KMS-11 (cell line): Measurements from ENCODE around the gene PLP2.
"Not testable (repeated sequence)": the region's sequence is repeated elsewhere in the genome, so short reads cannot be mapped to it uniquely, and the experiment has no call there.

ENCODE experiments used
- H2AFZ ChIP-seq: fragments of 200-600 bp; sonication (generic); 2 replicates; pipeline ENCODE4 v1.6.1; 2016; ENCODE audit warnings: antibody characterized with exemption, mixed run types, low read depth
- H3K27ac ChIP-seq: fragments of 200-600 bp; sonication (generic); 2 replicates; pipeline ENCODE4 v1.6.1; 2016; ENCODE audit warnings: mild to moderate bottlenecking, mixed run types
- H3K27me3 ChIP-seq: fragments of 200-600 bp; sonication (generic); 2 replicates; pipeline ENCODE4 v1.6.1; 2017; ENCODE audit warnings: mild to moderate bottlenecking, low read depth, mixed run types, moderate library complexity; ENCODE audit not compliant: insufficient read depth
- H3K36me3 ChIP-seq: fragments of 200-600 bp; sonication (generic); 2 replicates; pipeline ENCODE4 v1.6.1; 2017; ENCODE audit warnings: mild to moderate bottlenecking, mixed run types; ENCODE audit not compliant: insufficient read depth
- H3K4me1 ChIP-seq: fragments of 200-600 bp; sonication (generic); 2 replicates; pipeline ENCODE4 v1.6.1; 2016; ENCODE audit warnings: mild to moderate bottlenecking, low read depth, mixed run types; ENCODE audit not compliant: poor library complexity, severe bottlenecking
- H3K4me2 ChIP-seq: fragments of 200-600 bp; sonication (generic); 2 replicates; pipeline ENCODE4 v1.7.0; 2016; ENCODE audit warnings: mild to moderate bottlenecking, mixed run types
- H3K4me3 ChIP-seq: fragments of 200-600 bp; sonication (generic); IDR thresholded peaks from 2 replicates; pipeline ENCODE4 v1.6.1; 2017; ENCODE audit warnings: low read depth, low read length, mixed read lengths; ENCODE audit not compliant: insufficient read depth
- H3K79me2 ChIP-seq: fragments of 200-600 bp; sonication (generic); 2 replicates; pipeline ENCODE4 v1.6.1; 2016; ENCODE audit warnings: low read depth, mixed run types; ENCODE audit not compliant: insufficient read depth
- H3K9ac ChIP-seq: fragments of 200-600 bp; sonication (generic); 2 replicates; pipeline ENCODE4 v1.6.1; 2016; ENCODE audit warnings: mild to moderate bottlenecking, mixed run types
- H4K20me1 ChIP-seq: fragments of 200-600 bp; sonication (generic); 2 replicates; pipeline ENCODE4 v1.6.1; 2016; ENCODE audit warnings: mild to moderate bottlenecking, mixed run types; ENCODE audit not compliant: insufficient read depth
- CTCF ChIP-seq: fragments of 200-600 bp; sonication (generic); conservative IDR thresholded peaks from 2 replicates; pipeline ENCODE4 v1.6.1; 2017; ENCODE audit warnings: low read depth, mild to moderate bottlenecking, antibody characterized with exemption, low read length, moderate library complexity, mixed read lengths

Gene PLP2

GRCh38 chrX:49133759-49134158 lies 37.9 kb upstream of the PLP2 start:
- Histone ChIP-seq H3K9ac (no peak overlapping the region), H3K27ac (no peak overlapping the region), H4K20me1 (no peaks in the 10 kb centered on the region), H3K4me1 (no peaks in the 10 kb centered on the region), H3K79me2 (no peaks in the 10 kb centered on the region), H3K4me2 (no peak overlapping the region), H3K27me3 (no peaks in the 10 kb centered on the region), H3K4me3 (no peak overlapping the region), H3K36me3 (no peaks in the 10 kb centered on the region), H2AFZ (no peak overlapping the region)
- no peak for TF ChIP-seq CTCF

GRCh38 chrX:49137492-49137891 lies 34.2 kb upstream of the PLP2 start:
- H3K27ac ChIP-seq, result no peak overlapping the region
- H3K9ac ChIP-seq, result no peak overlapping the region
- H3K27me3 ChIP-seq, result no peaks in the 10 kb centered on the region
- H2AFZ ChIP-seq, result no peak overlapping the region
- no peak overlapping the region for H3K4me3 ChIP-seq
- no peaks in the 10 kb centered on the region for H3K4me1 ChIP-seq
- no peaks in the 10 kb centered on the region for H3K36me3 ChIP-seq
- no peaks in the 10 kb centered on the region for H3K79me2 ChIP-seq
- TF ChIP-seq CTCF, result no peak
- no peaks in the 10 kb centered on the region for H4K20me1 ChIP-seq
- H3K4me2 ChIP-seq, result no peak overlapping the region

- no peak overlapping the region for H2AFZ ChIP-seq
- H3K36me3 ChIP-seq, result no peaks in the 10 kb centered on the region
- H3K4me2 ChIP-seq, result no peak overlapping the region
- H3K27me3 ChIP-seq, result no peaks in the 10 kb centered on the region
- no peaks in the 10 kb centered on the region for H3K79me2 ChIP-seq
- TF ChIP-seq CTCF, result no peak
- H3K27ac ChIP-seq, result no peak overlapping the region
- H3K9ac ChIP-seq, result no peak overlapping the region
- H4K20me1 ChIP-seq, result no peaks in the 10 kb centered on the region
- H3K4me1 ChIP-seq, result no peaks in the 10 kb centered on the region
- no peak overlapping the region for H3K4me3 ChIP-seq
Observed at GRCh38 chrX:49139713-49140112, 32.0 kb upstream of the PLP2 start.

DNA sequence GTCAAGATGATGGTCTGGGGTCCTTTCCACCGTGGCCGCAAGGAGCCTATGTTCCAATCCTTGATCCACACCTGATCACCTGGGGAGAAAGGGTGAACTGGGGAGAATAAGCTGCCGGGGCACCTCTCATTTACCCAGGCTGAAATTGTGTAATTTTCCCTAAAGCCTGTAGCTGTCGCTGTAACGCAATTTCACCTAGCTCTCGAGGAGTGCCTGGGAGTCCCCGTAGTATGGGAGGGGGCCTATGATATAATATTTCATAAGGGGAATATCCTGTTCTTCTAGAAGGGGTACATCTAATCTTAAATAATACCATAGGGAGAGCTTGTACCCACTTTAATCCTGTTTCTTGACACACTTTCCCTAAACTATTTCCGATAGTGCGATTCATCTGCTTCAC lies 29.4 kb upstream of the PLP2 start:
- H4K20me1 ChIP-seq, H3K4me2 ChIP-seq, H3K79me2 ChIP-seq, H2AFZ ChIP-seq, H3K36me3 ChIP-seq, H3K4me1 ChIP-seq, H3K4me3 ChIP-seq, H3K27ac ChIP-seq, H3K27me3 ChIP-seq, H3K9ac ChIP-seq: not testable (repeated sequence)

GRCh38 chrX:49143154-49143553 lies 28.5 kb upstream of the PLP2 start:
- H3K79me2 ChIP-seq, H3K27me3 ChIP-seq, H3K4me1 ChIP-seq, H3K27ac ChIP-seq, H2AFZ ChIP-seq, H3K36me3 ChIP-seq, H3K9ac ChIP-seq, H3K4me2 ChIP-seq, H3K4me3 ChIP-seq, H4K20me1 ChIP-seq: not testable (repeated sequence)
